HL-60 (cell line): ENCODE measurements around the gene ADCY1.

Experiments used
- DNase-seq, 2 experiments: peaks; one replicate each; pipeline ENCODE4 v3.0.0-alpha.2; 2010 to 2020; ENCODE audit warnings: low read depth in 1 of 2, low spot score in 1 of 2
- H3K27ac ChIP-seq: fragments of 250-450 bp; sonication (Bioruptor Pico); replicated peaks from 2 replicates; pipeline ENCODE4 v1.5.1; 2020; ENCODE audit warnings: mild to moderate bottlenecking, moderate library complexity
- H3K27me3 ChIP-seq: fragments of 250-450 bp; sonication (Bioruptor Pico); 2 replicates; pipeline ENCODE4 v1.5.1; 2021; ENCODE audit warnings: mild to moderate bottlenecking, moderate library complexity; ENCODE audit not compliant: insufficient read depth, poor library complexity, severe bottlenecking
- H3K4me3 ChIP-seq: replicated peaks from 2 replicates; pipeline ENCODE4 v1.5.1; 2011; ENCODE audit warnings: mild to moderate bottlenecking, control low read depth, low read length; ENCODE audit not compliant: insufficient read depth
- GABPA ChIP-seq: IDR thresholded peaks from 2 replicates; pipeline ENCODE4 v1.6.1; 2012; ENCODE audit warnings: low read depth
- POLR2AphosphoS5 ChIP-seq: IDR thresholded peaks from 2 replicates; pipeline ENCODE4 v1.6.1; 2012; ENCODE audit warnings: low read depth
- SPI1 ChIP-seq: IDR thresholded peaks from 2 replicates; pipeline ENCODE4 v1.6.1; 2012; ENCODE audit warnings: low read depth, mild to moderate bottlenecking, borderline replicate concordance
- TF ChIP-seq, protein P1 (sequence below): IDR thresholded peaks from one replicate; pipeline ENCODE4 v1.5.1; 2011; ENCODE audit warnings: low read length, control low read depth, inconsistent platforms; ENCODE audit not compliant: insufficient read depth
- TF ChIP-seq, protein P2 (sequence below): IDR thresholded peaks from 2 replicates; pipeline ENCODE4 v1.6.1; 2012; ENCODE audit warnings: low read depth; ENCODE audit not compliant: insufficient replicate concordance

ADCY1 gene

GRCh38 chr7:45690762-45691150, 116.6 kb downstream of the ADCY1 start:
- no peak for TF ChIP-seq GABPA
- TF ChIP-seq, protein P1, sequence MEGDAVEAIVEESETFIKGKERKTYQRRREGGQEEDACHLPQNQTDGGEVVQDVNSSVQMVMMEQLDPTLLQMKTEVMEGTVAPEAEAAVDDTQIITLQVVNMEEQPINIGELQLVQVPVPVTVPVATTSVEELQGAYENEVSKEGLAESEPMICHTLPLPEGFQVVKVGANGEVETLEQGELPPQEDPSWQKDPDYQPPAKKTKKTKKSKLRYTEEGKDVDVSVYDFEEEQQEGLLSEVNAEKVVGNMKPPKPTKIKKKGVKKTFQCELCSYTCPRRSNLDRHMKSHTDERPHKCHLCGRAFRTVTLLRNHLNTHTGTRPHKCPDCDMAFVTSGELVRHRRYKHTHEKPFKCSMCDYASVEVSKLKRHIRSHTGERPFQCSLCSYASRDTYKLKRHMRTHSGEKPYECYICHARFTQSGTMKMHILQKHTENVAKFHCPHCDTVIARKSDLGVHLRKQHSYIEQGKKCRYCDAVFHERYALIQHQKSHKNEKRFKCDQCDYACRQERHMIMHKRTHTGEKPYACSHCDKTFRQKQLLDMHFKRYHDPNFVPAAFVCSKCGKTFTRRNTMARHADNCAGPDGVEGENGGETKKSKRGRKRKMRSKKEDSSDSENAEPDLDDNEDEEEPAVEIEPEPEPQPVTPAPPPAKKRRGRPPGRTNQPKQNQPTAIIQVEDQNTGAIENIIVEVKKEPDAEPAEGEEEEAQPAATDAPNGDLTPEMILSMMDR, result no peak
- TF ChIP-seq SPI1, result no peak
- TF ChIP-seq, protein P2, sequence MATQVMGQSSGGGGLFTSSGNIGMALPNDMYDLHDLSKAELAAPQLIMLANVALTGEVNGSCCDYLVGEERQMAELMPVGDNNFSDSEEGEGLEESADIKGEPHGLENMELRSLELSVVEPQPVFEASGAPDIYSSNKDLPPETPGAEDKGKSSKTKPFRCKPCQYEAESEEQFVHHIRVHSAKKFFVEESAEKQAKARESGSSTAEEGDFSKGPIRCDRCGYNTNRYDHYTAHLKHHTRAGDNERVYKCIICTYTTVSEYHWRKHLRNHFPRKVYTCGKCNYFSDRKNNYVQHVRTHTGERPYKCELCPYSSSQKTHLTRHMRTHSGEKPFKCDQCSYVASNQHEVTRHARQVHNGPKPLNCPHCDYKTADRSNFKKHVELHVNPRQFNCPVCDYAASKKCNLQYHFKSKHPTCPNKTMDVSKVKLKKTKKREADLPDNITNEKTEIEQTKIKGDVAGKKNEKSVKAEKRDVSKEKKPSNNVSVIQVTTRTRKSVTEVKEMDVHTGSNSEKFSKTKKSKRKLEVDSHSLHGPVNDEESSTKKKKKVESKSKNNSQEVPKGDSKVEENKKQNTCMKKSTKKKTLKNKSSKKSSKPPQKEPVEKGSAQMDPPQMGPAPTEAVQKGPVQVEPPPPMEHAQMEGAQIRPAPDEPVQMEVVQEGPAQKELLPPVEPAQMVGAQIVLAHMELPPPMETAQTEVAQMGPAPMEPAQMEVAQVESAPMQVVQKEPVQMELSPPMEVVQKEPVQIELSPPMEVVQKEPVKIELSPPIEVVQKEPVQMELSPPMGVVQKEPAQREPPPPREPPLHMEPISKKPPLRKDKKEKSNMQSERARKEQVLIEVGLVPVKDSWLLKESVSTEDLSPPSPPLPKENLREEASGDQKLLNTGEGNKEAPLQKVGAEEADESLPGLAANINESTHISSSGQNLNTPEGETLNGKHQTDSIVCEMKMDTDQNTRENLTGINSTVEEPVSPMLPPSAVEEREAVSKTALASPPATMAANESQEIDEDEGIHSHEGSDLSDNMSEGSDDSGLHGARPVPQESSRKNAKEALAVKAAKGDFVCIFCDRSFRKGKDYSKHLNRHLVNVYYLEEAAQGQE, result no peak
- TF ChIP-seq POLR2AphosphoS5, result no peak
- no peak overlapping the region for H3K27ac ChIP-seq
- no peak overlapping the region for H3K4me3 ChIP-seq
- no peak for DNase-seq
- H3K27me3 ChIP-seq, result no peaks in the 10 kb centered on the region

DNA sequence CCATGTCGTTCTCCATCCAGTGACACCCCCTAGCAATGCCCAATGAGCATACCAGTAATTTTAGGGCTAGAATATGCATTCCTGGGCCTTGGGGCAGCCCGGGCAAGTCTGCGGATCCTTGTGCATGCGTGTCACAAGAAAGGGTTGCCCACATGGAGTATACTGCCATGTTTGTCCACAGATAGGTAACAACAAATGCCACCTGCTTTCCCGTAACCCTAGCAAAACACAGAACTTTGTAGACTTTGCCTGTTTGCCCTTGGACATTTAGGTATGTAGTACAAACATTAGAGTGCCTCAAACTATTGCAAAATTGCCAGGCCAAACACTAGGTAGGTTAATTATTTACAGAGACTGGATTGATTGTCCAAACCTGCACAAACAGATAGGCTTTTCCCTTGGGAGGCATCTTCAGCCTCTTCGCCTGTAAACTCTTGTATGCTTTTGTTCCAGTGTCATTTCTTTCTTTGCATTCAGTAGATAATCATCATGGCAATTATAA, 117.0 kb downstream of the ADCY1 start:
- H3K27ac ChIP-seq, result no peak overlapping the region
- H3K4me3 ChIP-seq, result no peak overlapping the region
- no peak for DNase-seq

DNA sequence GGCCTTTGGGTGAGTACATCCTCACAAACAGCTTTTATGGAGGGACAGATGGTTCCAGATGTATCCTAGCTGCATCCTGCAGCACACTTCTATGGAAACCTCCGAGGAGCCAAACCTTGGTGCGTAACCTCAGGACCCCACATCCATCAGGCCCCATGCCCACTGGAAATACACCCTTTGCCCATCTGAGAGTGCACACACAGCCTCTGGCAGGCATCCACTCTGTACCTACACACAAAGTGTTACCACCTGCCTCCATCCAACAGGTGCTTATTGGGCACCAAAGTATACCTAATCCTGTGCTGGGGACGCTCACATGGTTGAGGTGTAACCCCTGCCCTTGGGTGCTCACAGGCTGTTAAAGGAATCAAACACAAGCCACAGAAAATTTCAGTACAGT, 117.9 kb downstream of the ADCY1 start:
- no peak for DNase-seq
- TF ChIP-seq, protein P1, result no peak
- TF ChIP-seq, protein P2, result no peak

More for the DNA sequence above, 117.0 kb downstream of the ADCY1 start:
- no peaks in the 10 kb centered on the region for H3K27me3 ChIP-seq
- no peak for TF ChIP-seq SPI1
- TF ChIP-seq POLR2AphosphoS5, result no peak
- TF ChIP-seq, protein P2, result no peak
- TF ChIP-seq, protein P1, result no peak
- TF ChIP-seq GABPA, result no peak

More for the DNA sequence above, 117.9 kb downstream of the ADCY1 start:
- H3K4me3 ChIP-seq, result no peak overlapping the region
- no peaks in the 10 kb centered on the region for H3K27me3 ChIP-seq
- no peak overlapping the region for H3K27ac ChIP-seq
